SK-N-SH treated with all-trans-retinoic acid at 6 μM for 48 hours (cell line): ENCODE measurements around the gene PDGFC.

ENCODE experiments used
- ARNTL ChIP-seq: fragments of 450-650 bp; formaldehyde crosslinking; IDR thresholded peaks from 2 replicates; pipeline ENCODE4 v1.5.0; 2020; ENCODE audit warnings: low read depth, mild to moderate bottlenecking, moderate library complexity, borderline replicate concordance
- ISL1 ChIP-seq: fragments of 250-450 bp; sonication (Bioruptor Pico); IDR thresholded peaks from 2 replicates; pipeline ENCODE4 v2.1.2; 2022; ENCODE audit warnings: mild to moderate bottlenecking, moderate library complexity
- PPARA ChIP-seq: fragments of 250-450 bp; sonication (Bioruptor Pico); IDR thresholded peaks from 2 replicates; pipeline ENCODE4 v1.5.0; 2020; ENCODE audit warnings: mild to moderate bottlenecking, borderline replicate concordance
- ZNF70 ChIP-seq: fragments of 450-650 bp; formaldehyde crosslinking; IDR thresholded peaks from 2 replicates; pipeline ENCODE4 v1.5.0; 2020; ENCODE audit warnings: mild to moderate bottlenecking, moderate library complexity

DNA sequence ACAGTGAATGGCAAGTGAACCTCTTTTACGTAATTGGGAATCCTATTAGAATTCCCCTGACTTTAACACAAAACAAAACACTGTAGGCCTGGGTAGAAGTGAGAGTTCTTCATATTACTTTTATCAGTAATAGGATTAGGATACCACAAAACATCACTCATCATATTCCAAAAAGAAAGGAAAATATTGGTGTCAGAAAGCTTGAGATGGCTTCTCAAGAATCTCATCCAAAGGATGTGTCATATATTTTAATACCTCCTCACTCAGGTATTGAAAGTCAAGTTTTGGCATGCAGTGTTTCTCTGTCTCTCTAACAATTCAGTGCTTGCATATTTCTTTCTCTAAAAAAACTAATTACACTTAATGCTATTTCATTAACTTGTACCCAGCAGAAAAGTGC lies 173.2 kb downstream of the PDGFC start:
- TF ChIP-seq ZNF70 (CRISPR knock-in tag) (no peak), ISL1 (CRISPR knock-in tag) (no peak), ARNTL (CRISPR knock-in tag) (no peak), PPARA (no peak)
